Measurements from ENCODE around the gene NBAS.

DNA sequence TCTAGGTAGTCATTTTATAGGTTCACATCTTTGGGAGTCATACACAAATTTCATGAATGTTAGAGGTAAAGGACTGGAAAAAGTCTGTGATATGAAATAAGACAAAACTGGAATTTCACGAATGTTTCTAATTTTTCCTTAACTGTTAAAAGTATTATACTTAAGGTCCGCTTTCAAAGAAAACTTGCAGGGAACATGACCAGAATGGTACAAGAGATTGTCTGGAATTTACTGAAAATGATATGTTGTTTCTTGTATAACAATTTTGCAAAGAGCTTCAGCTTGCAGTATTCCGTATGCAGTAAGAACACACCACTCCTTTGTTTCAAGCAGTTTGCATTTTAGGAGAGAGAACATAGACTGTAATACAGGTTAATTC is 32.2 kb upstream of the NBAS start:
- TF ChIP-seq, protein P1, sequence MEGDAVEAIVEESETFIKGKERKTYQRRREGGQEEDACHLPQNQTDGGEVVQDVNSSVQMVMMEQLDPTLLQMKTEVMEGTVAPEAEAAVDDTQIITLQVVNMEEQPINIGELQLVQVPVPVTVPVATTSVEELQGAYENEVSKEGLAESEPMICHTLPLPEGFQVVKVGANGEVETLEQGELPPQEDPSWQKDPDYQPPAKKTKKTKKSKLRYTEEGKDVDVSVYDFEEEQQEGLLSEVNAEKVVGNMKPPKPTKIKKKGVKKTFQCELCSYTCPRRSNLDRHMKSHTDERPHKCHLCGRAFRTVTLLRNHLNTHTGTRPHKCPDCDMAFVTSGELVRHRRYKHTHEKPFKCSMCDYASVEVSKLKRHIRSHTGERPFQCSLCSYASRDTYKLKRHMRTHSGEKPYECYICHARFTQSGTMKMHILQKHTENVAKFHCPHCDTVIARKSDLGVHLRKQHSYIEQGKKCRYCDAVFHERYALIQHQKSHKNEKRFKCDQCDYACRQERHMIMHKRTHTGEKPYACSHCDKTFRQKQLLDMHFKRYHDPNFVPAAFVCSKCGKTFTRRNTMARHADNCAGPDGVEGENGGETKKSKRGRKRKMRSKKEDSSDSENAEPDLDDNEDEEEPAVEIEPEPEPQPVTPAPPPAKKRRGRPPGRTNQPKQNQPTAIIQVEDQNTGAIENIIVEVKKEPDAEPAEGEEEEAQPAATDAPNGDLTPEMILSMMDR (conservative IDR thresholded peaks at IDR 0.05; ENCODE audit: low read length): no peak
- no peak for TF ChIP-seq EZH2phosphoT487 (IDR thresholded peaks at IDR 0.05; ENCODE audit: borderline replicate concordance, low read depth, low read length)

All from OCI-LY7 (cell line).